ENCODE data around the gene STK24.

The STK24 gene

GRCh38 chr13:98613591-98613990 is 36.7 kb upstream of the STK24 start:
- Histone ChIP-seq H3K27me3 (ENCODE audit: insufficient read depth, low read depth, severe bottlenecking) (no peaks in the 10 kb centered on the region), H3K4me3 (ENCODE audit: low read depth, low read length) (no peak overlapping the region), H3K9me3 (ENCODE audit: severe bottlenecking) (no peaks in the 10 kb centered on the region), H3K36me3 (no peaks in the 10 kb centered on the region), H3K27ac (no peak overlapping the region)
- no peak for DNase-seq
- TF ChIP-seq, protein P1, sequence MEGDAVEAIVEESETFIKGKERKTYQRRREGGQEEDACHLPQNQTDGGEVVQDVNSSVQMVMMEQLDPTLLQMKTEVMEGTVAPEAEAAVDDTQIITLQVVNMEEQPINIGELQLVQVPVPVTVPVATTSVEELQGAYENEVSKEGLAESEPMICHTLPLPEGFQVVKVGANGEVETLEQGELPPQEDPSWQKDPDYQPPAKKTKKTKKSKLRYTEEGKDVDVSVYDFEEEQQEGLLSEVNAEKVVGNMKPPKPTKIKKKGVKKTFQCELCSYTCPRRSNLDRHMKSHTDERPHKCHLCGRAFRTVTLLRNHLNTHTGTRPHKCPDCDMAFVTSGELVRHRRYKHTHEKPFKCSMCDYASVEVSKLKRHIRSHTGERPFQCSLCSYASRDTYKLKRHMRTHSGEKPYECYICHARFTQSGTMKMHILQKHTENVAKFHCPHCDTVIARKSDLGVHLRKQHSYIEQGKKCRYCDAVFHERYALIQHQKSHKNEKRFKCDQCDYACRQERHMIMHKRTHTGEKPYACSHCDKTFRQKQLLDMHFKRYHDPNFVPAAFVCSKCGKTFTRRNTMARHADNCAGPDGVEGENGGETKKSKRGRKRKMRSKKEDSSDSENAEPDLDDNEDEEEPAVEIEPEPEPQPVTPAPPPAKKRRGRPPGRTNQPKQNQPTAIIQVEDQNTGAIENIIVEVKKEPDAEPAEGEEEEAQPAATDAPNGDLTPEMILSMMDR (IDR thresholded peaks at IDR 0.05; ENCODE audit: low read depth, low read length), result no peak

DNA sequence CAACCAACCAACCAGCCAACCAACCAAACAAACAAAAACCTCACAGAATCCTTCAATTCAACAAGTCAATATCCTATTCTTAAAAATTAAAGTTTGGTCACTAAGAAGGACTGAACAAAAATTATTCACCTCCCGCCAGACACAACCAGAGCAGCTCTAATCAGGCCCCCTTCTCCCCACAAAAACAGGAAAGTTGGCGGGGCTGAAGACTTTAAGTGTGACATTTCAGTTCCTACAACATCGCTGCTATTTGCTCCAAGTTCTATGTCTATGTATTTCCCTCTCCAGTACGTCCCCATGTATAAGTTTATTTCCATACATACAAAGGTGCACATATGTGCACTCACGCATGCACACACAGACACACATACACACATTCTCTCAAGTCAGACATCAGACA is 32.8 kb upstream of the STK24 start:
- no peak for DNase-seq
- Histone ChIP-seq H3K4me3 (ENCODE audit: low read depth, low read length) (no peak overlapping the region), H3K36me3 (no peaks in the 10 kb centered on the region), H3K27ac (no peak overlapping the region), H3K9me3 (ENCODE audit: severe bottlenecking) (no peaks in the 10 kb centered on the region), H3K27me3 (ENCODE audit: insufficient read depth, low read depth, severe bottlenecking) (no peaks in the 10 kb centered on the region)
- TF ChIP-seq, protein P1 (IDR thresholded peaks at IDR 0.05; ENCODE audit: low read depth, low read length), result no peak

DNA sequence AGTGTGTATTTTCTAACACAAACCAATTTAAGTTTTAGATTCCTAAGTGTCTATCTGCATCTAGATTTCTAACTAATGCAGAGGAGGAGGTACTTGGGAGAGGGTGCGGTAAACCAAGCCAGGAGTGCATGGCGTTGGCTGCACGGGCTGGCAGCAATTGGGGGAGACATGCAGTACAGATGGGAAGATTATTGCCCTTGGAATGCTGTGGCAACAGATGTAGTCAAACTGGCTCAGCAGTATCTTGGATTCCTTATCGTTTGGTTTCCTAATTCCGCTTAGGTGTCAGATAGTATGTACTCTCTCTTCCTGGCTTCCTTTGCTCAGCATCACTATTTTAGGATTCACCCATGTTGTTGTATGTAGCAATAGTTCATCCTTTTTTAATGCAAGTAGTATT is 29.4 kb upstream of the STK24 start:
- TF ChIP-seq, protein P1 (IDR thresholded peaks at IDR 0.05; ENCODE audit: low read depth, low read length), result no peak
- DNase-seq, result no peak
- no peak overlapping the region for H3K27ac ChIP-seq

DNA sequence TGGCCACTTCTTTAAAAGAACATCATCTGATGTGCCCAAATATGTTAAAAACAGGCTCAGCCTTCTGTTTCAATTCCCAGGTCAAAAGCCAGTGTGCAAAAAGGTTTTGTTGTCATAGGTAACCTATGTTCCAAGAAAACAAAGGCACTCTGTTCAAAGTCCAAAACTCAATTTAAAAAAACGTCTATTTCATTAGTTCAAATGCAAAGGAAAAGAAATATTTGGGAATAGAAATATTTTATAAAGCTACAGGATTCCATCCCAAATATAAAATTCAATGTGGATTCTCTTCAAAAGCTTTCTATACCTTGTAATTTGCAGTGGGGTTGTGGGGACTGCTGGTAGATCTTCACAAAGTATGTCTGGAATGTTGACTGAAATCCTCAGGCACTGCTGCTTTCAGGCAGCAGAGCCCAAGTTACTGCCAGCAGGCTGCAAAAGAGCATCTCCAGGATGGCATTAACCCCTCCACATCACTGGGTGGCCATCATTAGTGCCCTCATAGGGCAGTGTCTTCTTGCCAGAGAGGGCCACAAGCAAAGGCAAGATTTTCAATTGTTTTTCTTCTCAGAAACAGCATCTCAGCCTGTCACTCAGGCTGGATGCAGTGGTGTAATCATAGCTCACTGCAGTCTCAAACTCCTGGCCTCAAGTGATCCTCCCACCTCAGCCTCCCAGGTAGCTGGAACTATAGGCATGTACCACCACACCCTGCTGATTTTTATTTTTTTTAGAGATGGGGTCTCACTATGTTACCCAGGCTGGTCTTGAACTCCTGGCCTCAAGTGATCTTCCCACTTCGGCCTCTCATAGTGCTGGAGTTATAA is 22.8 kb upstream of the STK24 start:
- no peak overlapping the region for H3K27ac ChIP-seq
- H3K36me3 ChIP-seq, result no peaks in the 10 kb centered on the region
- H3K4me3 ChIP-seq (ENCODE audit: low read depth, low read length), result no peak overlapping the region
- no peaks in the 10 kb centered on the region for H3K27me3 ChIP-seq (ENCODE audit: insufficient read depth, low read depth, severe bottlenecking)
- TF ChIP-seq, protein P1 (IDR thresholded peaks at IDR 0.05; ENCODE audit: low read depth, low read length), result no peak
- DNase-seq, result no peak
- H3K9me3 ChIP-seq (ENCODE audit: severe bottlenecking), result no peaks in the 10 kb centered on the region

More for the DNA sequence above, 29.4 kb upstream of the STK24 start:
- Histone ChIP-seq H3K9me3 (ENCODE audit: severe bottlenecking) (no peaks in the 10 kb centered on the region), H3K36me3 (no peaks in the 10 kb centered on the region), H3K27me3 (ENCODE audit: insufficient read depth, low read depth, severe bottlenecking) (no peaks in the 10 kb centered on the region), H3K4me3 (ENCODE audit: low read depth, low read length) (no peak overlapping the region)

GRCh38 chr13:98598043-98598442 is 21.1 kb upstream of the STK24 start:
- TF ChIP-seq, protein P1 (IDR thresholded peaks at IDR 0.05; ENCODE audit: low read depth, low read length), result peak; percentile 58

DNA sequence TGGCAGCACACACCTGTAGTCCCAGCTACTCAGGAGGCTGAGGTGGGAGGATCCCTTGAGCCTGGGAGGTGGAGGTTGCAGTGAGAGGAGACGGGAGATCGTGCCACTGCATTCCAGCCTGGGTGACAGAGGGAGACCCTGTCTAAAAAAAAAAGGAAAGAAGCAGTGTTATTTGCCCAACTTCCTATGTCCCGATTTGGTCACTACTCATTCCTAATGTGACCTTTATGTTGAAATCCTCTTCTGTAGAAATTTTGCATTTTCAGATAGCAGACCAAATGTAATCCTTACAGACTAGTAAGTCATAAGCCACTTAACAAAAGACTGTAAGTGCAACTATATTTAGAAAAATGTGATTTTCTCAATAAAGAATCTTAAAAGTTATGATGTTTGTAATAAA is 18.2 kb upstream of the STK24 start:
- Histone ChIP-seq H3K36me3 (no peaks in the 10 kb centered on the region), H3K27ac (no peak overlapping the region), H3K9me3 (ENCODE audit: severe bottlenecking) (peaks cover 8% of the 10 kb centered on the region), H3K4me3 (ENCODE audit: low read depth, low read length) (no peak overlapping the region), H3K27me3 (ENCODE audit: insufficient read depth, low read depth, severe bottlenecking) (no peaks in the 10 kb centered on the region)
- TF ChIP-seq, protein P1 (IDR thresholded peaks at IDR 0.05; ENCODE audit: low read depth, low read length), result no peak
- no peak for DNase-seq

More at GRCh38 chr13:98598043-98598442, 21.1 kb upstream of the STK24 start:
- DNase-seq, result no peak
- Histone ChIP-seq H3K27ac (no peak overlapping the region), H3K27me3 (ENCODE audit: insufficient read depth, low read depth, severe bottlenecking) (no peaks in the 10 kb centered on the region), H3K9me3 (ENCODE audit: severe bottlenecking) (no peaks in the 10 kb centered on the region), H3K4me3 (ENCODE audit: low read depth, low read length) (no peak overlapping the region), H3K36me3 (no peaks in the 10 kb centered on the region)
